Mammary epithelial cell (primary cell): ENCODE data around the gene FAM120B.

Experiments
- EZH2 ChIP-seq: IDR thresholded peaks from 2 replicates; pipeline ENCODE4 v1.6.1; 2012; ENCODE audit warnings: low read length, inconsistent platforms, borderline replicate concordance
- TF ChIP-seq, protein P1 (sequence below), 2 donors: IDR thresholded peaks in 1 of 2; conservative IDR thresholded peaks in 1 of 2; 2 replicates each; pipeline ENCODE4 v1.5.1; 2011 to 2012; ENCODE audit warnings: inconsistent platforms in 2 of 2, low read length in 2 of 2, mild to moderate bottlenecking in 2 of 2, control low read depth in 1 of 2, low read depth in 1 of 2; ENCODE audit not compliant: insufficient read depth in 1 of 2; ENCODE audit errors: extremely low read depth in 1 of 2

- TF ChIP-seq, protein P1, sequence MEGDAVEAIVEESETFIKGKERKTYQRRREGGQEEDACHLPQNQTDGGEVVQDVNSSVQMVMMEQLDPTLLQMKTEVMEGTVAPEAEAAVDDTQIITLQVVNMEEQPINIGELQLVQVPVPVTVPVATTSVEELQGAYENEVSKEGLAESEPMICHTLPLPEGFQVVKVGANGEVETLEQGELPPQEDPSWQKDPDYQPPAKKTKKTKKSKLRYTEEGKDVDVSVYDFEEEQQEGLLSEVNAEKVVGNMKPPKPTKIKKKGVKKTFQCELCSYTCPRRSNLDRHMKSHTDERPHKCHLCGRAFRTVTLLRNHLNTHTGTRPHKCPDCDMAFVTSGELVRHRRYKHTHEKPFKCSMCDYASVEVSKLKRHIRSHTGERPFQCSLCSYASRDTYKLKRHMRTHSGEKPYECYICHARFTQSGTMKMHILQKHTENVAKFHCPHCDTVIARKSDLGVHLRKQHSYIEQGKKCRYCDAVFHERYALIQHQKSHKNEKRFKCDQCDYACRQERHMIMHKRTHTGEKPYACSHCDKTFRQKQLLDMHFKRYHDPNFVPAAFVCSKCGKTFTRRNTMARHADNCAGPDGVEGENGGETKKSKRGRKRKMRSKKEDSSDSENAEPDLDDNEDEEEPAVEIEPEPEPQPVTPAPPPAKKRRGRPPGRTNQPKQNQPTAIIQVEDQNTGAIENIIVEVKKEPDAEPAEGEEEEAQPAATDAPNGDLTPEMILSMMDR (conservative IDR thresholded peaks at IDR 0.05 in 1 of 2, IDR thresholded peaks at IDR 0.05 in 1 of 2; ENCODE audit: extremely low read depth in 1 of 2, insufficient read depth in 1 of 2, low read depth in 1 of 2, low read length in 2 of 2), result no peak
- no peak for TF ChIP-seq EZH2
Observed at GRCh38 chr6:170311696-170312095, 5.1 kb downstream of the FAM120B start.
